GM12864 (cell line): ENCODE measurements around the gene APOL2.
A peak's percentile ranks its signal among the peaks of the same experiment; 100 is the strongest.

Source experiments
- DNase-seq: peaks from one replicate; pipeline ENCODE4 v3.0.0-alpha.2; 2011; ENCODE audit warnings: low read depth
- H3K4me3 ChIP-seq: 2 replicates; pipeline ENCODE4 v1.5.1; 2011; ENCODE audit warnings: mild to moderate bottlenecking, low read depth, low read length, control low read depth
- TF ChIP-seq, protein P1 (sequence below): IDR thresholded peaks from 2 replicates; pipeline ENCODE4 v1.5.1; 2011; ENCODE audit warnings: low read depth, mild to moderate bottlenecking, moderate library complexity, low read length, control low read depth, inconsistent platforms; ENCODE audit errors: missing control alignments

APOL2 gene

GRCh38 chr22:36238373-36239149 is 766 bp downstream of the APOL2 start:
- DNase-seq = no peak
- H3K4me3 ChIP-seq = peak overlapping the region; percentile 77
- TF ChIP-seq, protein P1, sequence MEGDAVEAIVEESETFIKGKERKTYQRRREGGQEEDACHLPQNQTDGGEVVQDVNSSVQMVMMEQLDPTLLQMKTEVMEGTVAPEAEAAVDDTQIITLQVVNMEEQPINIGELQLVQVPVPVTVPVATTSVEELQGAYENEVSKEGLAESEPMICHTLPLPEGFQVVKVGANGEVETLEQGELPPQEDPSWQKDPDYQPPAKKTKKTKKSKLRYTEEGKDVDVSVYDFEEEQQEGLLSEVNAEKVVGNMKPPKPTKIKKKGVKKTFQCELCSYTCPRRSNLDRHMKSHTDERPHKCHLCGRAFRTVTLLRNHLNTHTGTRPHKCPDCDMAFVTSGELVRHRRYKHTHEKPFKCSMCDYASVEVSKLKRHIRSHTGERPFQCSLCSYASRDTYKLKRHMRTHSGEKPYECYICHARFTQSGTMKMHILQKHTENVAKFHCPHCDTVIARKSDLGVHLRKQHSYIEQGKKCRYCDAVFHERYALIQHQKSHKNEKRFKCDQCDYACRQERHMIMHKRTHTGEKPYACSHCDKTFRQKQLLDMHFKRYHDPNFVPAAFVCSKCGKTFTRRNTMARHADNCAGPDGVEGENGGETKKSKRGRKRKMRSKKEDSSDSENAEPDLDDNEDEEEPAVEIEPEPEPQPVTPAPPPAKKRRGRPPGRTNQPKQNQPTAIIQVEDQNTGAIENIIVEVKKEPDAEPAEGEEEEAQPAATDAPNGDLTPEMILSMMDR = no peak

GRCh38 chr22:36237462-36238372 is 1.6 kb downstream of the APOL2 start:
- H3K4me3 ChIP-seq = peak overlapping the region; percentile 77
- TF ChIP-seq, protein P1 = no peak
- no peak for DNase-seq

- TF ChIP-seq, protein P1 = no peak
- peak overlapping the region; percentile 77; the same call in 1 of the 2 replicates for H3K4me3 ChIP-seq
- no peak for DNase-seq
These were observed 2.7 kb downstream of the APOL2 start for GRCh38 chr22:36236388-36237319.

DNA sequence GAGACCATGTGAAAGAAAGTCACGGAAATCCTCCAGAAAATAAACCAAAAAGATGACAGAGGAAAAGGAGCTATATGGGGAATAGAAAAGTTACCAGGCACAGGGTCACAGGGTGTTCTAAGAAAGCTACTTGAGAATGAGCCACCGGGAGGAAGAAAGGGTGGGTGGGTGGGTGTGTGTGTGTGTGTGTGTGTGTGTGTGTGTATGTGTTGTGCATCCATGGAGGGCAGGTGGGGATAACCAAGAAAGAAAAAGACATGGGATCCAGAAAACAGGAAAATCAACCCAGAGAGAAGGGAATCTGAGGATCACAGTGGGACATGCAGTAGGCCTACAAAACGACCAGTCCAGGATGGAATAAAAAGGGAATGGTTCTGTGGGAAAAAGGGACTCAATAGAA is 3.7 kb downstream of the APOL2 start:
- DNase-seq = no peak
- TF ChIP-seq, protein P1 = no peak
- no peak overlapping the region for H3K4me3 ChIP-seq

DNA sequence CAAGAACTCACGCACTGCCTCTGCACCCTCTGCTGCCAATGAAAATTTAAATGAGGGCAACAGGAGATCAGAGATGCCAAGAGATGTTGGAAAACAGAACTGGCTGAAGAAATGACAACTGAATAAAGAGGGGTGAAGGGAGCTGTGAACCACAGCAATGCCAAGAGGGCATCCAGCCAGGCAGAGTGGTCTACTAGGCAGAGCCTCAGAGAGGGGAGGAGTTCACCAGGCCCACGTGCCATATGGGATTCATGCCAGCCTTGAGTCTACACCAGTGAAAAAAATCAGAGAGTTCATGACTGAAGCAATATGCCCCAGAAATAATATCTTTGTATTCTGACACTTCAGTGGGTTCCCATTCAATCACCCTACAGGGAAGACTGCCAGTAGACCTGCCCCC is 4.4 kb downstream of the APOL2 start:
- no peak overlapping the region for H3K4me3 ChIP-seq
- no peak for DNase-seq
- TF ChIP-seq, protein P1 = no peak

- TF ChIP-seq, protein P1 = no peak
- no peak for DNase-seq
- no peak overlapping the region for H3K4me3 ChIP-seq
These were observed 5.1 kb downstream of the APOL2 start for GRCh38 chr22:36234213-36234612.
